ENCODE data around the gene DSN1.

DNA sequence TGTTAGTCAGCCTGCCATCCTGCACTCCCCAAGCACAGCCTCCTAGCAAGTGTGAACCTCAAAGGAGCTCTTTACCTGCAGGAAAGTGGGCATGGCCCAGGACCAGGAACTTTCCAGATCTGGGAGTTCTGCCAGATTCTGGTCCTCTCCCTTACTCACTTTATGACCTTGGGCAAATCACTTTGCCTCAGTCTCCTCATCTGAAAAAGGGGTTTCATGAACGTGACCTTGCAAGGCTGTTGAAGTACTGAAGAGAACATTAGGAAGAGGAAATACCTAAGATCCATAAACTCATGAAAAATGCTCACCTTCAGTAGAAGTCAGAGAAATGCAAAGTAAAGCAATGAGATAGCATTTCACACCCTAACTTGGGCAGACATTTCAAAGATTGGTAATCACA, 26.8 kb upstream of the DSN1 start:
- TF ChIP-seq, protein P1, sequence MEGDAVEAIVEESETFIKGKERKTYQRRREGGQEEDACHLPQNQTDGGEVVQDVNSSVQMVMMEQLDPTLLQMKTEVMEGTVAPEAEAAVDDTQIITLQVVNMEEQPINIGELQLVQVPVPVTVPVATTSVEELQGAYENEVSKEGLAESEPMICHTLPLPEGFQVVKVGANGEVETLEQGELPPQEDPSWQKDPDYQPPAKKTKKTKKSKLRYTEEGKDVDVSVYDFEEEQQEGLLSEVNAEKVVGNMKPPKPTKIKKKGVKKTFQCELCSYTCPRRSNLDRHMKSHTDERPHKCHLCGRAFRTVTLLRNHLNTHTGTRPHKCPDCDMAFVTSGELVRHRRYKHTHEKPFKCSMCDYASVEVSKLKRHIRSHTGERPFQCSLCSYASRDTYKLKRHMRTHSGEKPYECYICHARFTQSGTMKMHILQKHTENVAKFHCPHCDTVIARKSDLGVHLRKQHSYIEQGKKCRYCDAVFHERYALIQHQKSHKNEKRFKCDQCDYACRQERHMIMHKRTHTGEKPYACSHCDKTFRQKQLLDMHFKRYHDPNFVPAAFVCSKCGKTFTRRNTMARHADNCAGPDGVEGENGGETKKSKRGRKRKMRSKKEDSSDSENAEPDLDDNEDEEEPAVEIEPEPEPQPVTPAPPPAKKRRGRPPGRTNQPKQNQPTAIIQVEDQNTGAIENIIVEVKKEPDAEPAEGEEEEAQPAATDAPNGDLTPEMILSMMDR (IDR thresholded peaks at IDR 0.05): no peak
- no peak for TF ChIP-seq ZFX (IDR thresholded peaks at IDR 0.05; ENCODE audit: borderline replicate concordance)

Data from 22Rv1 (cell line).